Inflammatory macrophage treated with lipopolysaccharide for 1 hour (primary cell): ENCODE measurements around the gene AGK.
"Not testable (repeated sequence)": the region's sequence is repeated elsewhere in the genome, so short reads cannot be mapped to it uniquely, and the experiment has no call there.

Source experiments
- DNase-seq, 2 donors: peaks; one replicate each; pipeline ENCODE4 v3.0.0-alpha.2; 2020 to 2022

AGK gene

GRCh38 chr7:141685285-141686023 lies 134.2 kb downstream of the AGK start:
- DNase-seq, result no peak

GRCh38 chr7:141686074-141686473 lies 134.9 kb downstream of the AGK start:
- DNase-seq, result no peak

DNA sequence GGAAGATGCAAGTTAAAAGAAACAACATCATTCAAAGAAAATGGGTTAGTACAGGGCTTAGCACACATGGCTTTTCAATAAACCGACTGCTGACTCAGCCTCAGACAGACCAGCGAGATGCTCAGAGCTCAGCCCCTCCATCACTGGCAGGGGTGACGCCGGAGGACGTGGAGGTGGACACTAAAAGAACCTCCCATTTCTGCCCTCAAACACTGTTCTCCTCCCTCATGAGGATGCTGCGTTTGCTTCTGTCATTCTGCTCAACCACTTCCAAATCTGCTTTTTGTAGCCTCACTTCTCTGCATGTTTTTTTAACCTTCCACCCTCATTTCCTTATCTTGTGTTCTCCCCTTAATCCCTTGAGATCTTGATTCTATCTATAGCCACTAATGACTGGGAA lies 135.5 kb downstream of the AGK start:
- no peak for DNase-seq

DNA sequence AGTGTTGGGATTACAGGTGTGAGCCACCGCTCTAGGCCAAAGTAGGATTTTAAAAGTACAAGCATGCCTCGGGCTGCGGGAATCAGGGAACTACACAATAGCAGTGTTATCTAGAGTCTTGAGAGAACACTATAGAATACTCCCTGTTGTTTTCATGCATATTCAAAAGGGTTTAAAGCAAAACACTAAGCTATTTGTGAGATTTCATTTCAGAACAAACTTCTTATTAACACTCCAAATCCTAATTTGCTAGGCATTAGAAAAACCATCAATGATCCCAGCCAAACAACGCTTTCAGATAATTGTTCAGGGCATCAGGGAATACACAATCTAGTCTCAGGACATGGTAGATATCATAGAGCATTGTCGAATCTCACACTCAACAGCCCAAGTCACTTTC lies 136.8 kb downstream of the AGK start:
- DNase-seq, result no peak

DNA sequence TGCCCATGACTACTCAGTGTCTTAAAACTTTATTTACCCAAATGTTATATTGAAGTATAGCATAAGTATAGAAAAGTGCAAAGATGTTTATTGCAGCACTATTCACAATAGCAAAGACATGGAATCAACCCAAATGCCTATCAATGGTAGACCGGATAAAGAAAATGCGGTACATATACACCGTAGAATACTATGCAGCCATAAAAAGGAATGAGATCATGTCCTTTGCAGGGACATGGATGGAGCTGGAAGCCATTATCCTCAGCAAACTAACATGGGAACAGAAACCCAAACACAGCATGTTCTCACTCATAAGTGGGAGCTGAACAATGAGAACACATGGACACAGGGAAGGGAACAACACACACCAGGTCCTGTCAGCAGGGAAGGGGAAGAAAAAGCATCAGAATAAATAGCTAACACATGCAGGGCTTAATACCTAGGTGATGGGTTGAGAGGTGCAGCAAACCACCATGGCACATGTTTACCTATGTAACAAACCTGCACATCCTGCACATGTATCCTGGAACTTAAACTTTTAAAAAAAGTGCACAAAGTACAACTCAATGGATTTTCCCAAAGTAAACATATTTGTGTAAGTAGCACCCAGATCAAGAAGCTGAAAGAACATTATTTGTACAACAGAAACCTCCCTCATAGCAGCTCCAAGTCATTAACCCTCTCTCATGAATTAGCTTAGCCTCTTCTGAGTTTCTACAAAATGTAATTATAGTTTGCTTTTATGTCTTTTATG lies 138.0 kb downstream of the AGK start:
- not testable (repeated sequence) for DNase-seq

DNA sequence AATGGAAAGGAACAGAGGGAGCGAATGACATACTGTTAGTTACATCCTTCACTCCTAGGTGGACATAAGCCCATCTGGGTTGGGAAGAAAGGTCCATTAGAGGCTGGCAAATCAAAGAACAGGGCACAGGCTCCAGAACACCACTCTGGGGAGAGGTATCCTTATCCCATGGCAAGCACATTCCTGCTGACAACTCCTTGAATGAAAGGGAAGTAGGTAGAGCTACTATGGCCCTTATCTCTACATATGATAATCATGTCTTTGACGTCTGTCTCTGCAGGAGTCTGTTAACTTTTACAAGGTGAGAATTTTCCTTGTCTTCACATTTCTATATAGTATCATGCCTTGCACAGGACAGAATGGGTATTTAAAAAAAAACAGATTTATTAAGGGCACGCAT lies 140.3 kb downstream of the AGK start:
- no peak for DNase-seq

DNA sequence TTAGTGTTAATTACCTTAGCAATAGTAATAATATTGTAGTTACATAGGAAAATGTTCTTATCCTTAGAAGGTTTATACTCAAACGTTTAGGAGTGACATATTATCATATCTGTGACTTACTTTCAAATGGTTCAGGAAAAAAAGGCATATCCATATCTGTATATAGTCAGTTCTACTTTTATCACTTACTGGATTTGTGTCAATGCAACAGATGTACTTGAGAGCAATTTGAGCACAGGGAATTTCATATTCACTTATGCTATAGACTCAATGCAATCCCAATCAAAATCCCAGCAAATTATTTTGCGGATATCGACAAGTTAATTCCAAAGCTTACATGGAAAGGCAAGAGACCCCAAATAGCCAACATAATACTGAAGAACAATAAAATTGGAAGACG lies 140.8 kb downstream of the AGK start:
- no peak for DNase-seq

GRCh38 chr7:141693082-141693481 lies 141.9 kb downstream of the AGK start:
- DNase-seq, result no peak

GRCh38 chr7:141695803-141696289 lies 144.6 kb downstream of the AGK start:
- DNase-seq, result no peak

- peak in 1 of 2 donors; percentile 27 for DNase-seq
These were observed 145.1 kb downstream of the AGK start for GRCh38 chr7:141696348-141696747.

DNA sequence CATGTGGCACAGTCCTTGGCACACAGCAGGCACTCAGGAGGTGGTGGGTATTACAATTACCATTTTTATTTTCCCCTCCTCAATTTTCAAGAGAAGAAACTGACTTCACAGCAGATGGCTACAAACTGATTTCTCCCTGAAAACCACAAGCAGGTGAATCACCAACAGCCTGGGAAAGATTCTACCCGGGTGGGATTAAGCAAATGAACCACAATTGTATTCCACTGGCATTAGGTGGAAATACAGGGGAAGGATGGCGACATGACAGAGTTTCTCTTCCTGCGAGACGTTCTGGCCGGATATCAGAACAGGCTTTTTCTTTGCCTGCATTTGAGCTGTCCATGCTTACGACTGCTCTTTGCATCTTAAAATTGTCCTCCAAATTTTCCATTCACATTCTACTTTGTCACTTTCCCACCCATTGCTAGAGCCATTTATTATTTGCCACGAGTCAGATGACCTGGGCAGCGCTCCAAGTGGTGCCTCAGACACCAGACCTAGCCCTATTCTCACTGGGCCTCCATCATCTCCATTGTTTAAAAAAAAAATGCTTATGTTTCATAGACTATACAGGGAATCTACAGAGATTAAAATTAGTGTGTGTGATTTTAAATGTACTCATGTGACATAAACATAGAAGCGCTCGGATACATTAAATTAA lies 146.1 kb downstream of the AGK start:
- no peak for DNase-seq

GRCh38 chr7:141698247-141699015 lies 147.2 kb downstream of the AGK start:
- DNase-seq, result peak in 1 of 2 donors; percentile 19

DNA sequence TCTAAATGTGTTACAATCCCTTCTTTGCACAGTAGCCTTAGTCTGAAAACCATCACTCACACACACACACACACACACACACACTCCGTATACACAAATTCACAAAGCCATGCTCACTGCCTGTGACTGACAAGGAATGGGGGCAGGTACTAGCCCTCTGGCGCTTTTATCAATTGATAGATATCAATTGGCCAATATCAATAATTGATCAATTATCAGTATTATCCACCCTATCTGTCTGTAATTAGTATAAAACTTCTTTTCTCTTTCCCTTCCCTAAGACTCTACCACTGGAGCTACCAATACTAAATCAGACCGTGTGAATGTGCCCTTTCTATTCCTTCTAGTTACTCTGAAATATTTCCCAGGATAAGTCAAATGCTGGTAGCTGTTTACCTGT lies 148.7 kb downstream of the AGK start:
- no peak for DNase-seq

DNA sequence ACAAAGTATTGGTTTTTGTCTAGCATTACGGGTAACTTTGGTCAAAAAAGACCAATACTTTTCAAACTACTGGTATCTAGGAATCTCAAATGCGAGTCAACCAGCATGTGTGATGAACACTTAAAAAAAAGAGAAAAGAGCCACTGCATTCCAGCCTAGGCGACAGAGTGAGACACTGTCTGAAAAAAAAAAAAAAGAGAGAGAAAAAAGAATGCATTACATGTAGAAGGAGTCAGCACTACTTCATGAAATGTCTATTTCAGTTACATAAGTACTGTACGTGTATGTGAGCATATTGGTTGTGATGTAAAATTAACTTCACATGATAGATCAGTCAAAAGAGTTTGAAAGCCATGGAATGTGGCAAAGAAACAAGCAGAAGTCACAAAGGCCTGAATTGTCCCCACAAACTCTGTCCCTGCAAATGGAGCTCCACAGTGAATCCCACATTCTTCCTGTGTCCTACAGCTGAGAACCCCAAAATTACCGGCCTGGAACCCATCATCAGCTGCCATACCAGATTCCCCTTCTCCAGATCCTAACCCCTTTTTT lies 149.2 kb downstream of the AGK start:
- no peak for DNase-seq

DNA sequence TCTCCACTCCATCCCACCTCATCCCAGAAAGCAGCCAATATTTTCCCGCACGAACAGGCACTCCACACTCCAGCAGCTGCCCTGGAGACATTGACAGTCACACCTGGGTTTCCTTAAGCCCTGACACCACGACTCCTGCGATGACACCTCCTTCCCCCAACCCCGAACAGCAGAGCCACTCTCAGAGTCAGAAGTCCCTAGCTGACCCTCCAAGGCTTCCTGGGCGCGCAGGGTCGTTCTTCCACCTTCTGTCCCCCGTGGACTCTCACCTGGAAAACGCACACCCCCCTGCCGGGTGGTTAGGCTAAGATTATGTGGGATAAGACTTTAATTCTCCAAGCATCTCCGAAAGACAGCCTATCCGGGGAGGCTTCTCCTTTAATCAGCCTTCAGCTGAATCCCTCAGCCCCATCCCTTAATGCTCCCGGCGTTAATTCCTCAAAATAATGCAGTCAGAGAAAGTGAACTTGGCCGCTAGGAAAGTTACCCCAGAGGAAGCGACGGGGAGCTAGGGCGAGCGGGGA lies 149.7 kb downstream of the AGK start:
- peak in 1 of 2 donors; percentile 25 for DNase-seq

DNA sequence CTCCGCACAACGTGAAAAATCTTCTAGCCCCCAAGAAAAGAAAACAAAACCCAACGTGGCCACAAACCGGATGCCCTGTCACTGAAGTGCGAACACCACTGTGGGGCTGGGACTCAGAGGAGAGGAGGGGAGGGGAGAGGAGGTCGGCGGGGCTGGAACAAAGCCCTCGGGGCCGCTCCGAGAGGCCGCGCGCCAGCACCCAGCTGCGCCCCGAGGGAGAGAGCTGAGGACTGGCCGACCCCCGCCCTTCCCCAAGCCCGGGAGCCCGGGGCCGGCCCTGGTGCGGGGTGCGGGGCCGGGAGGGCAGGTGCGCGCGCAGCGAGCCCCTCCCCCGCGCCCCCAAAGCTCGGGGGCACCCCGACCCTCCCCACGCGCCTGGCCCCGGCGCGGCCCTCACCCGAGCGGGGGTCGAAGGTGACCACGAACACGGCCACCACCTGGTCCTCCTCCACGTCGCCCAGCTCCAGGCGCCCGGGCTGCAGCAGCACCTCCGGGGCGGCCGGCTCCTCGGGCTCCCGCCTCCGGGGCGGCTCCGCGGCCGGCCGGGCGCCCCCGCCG lies 150.4 kb downstream of the AGK start:
- no peak for DNase-seq

DNA sequence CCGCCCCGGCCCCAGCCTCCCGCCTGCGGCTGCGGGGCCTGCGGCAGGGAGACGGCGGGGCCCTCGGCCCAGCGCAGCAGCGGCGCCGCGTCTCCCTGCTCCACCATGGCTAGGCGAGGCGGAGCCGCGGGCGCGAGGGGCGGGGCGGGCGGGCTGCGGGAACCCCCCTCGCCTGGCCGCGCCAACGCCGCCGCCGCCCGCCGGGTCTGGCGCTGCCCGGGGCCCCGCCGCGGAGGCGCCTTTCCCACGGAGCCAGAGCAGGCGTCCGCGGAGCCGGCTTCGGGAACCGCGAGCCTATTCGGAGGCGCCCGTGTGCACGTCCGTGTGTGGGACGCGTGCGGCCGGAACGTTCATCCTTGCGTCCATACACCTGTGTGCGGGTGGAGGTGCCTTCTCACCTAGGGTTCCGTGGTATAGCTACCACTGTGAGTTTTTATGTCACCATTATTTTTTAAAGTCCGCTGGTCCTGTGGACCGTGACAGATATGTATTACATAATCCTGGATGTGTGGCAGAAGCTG lies 150.9 kb downstream of the AGK start, which contains the start of gene DENND11:
TSS of gene DENND11 (minus strand) at position 120 of the 521 bp plus-strand sequence. CDS start at position 107, 13 bp downstream.
- DNase-seq, result peak; percentile 45 to 58

- DNase-seq, result no peak
These were observed 151.7 kb downstream of the AGK start for GRCh38 chr7:141702892-141703291.

- no peak for DNase-seq
These were observed 152.9 kb downstream of the AGK start for GRCh38 chr7:141704112-141704511.

GRCh38 chr7:141704741-141705140 lies 153.5 kb downstream of the AGK start:
- DNase-seq, result no peak
